ENCODE data around the gene CKAP2L.

DNA sequence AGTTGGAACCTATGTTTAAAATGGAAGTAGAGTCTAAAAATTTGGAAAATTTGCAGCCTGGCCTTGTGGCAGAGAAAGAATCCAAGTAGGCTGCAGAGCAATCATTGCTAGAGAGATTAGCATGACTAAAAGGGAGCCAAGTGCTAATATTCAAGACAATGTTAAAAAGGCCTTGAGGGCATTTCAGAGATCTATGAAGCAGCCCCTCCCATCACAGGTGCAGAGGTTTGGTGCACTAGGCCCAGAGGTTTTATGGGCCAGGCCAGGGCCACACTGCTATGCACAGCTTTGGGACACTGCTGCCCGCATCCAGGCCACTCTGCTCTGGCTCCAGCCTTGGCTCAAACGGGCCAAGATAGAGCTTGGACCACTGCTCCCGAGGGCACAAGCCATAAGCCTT, 26.6 kb upstream of the CKAP2L start:
- TF ChIP-seq, protein P1, sequence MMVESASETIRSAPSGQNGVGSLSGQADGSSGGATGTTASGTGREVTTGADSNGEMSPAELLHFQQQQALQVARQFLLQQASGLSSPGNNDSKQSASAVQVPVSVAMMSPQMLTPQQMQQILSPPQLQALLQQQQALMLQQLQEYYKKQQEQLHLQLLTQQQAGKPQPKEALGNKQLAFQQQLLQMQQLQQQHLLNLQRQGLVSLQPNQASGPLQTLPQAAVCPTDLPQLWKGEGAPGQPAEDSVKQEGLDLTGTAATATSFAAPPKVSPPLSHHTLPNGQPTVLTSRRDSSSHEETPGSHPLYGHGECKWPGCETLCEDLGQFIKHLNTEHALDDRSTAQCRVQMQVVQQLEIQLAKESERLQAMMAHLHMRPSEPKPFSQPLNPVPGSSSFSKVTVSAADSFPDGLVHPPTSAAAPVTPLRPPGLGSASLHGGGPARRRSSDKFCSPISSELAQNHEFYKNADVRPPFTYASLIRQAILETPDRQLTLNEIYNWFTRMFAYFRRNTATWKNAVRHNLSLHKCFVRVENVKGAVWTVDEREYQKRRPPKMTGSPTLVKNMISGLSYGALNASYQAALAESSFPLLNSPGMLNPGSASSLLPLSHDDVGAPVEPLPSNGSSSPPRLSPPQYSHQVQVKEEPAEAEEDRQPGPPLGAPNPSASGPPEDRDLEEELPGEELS (CRISPR knock-in tag; IDR thresholded peaks at IDR 0.05; ENCODE audit: borderline replicate concordance), result no peak
- TF ChIP-seq ZNF165 (CRISPR knock-in tag; IDR thresholded peaks at IDR 0.05; ENCODE audit: borderline replicate concordance), result no peak
- TF ChIP-seq, protein P2, sequence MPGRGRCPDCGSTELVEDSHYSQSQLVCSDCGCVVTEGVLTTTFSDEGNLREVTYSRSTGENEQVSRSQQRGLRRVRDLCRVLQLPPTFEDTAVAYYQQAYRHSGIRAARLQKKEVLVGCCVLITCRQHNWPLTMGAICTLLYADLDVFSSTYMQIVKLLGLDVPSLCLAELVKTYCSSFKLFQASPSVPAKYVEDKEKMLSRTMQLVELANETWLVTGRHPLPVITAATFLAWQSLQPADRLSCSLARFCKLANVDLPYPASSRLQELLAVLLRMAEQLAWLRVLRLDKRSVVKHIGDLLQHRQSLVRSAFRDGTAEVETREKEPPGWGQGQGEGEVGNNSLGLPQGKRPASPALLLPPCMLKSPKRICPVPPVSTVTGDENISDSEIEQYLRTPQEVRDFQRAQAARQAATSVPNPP (IDR thresholded peaks at IDR 0.05; ENCODE audit: borderline replicate concordance, insufficient read depth, insufficient read length), result no peak
- TF ChIP-seq, protein P3, sequence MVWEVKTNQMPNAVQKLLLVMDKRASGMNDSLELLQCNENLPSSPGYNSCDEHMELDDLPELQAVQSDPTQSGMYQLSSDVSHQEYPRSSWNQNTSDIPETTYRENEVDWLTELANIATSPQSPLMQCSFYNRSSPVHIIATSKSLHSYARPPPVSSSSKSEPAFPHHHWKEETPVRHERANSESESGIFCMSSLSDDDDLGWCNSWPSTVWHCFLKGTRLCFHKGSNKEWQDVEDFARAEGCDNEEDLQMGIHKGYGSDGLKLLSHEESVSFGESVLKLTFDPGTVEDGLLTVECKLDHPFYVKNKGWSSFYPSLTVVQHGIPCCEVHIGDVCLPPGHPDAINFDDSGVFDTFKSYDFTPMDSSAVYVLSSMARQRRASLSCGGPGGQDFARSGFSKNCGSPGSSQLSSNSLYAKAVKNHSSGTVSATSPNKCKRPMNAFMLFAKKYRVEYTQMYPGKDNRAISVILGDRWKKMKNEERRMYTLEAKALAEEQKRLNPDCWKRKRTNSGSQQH (CRISPR knock-in tag; IDR thresholded peaks at IDR 0.05), result no peak
